Right lobe of liver (tissue), 6 donors: Measurements from ENCODE around the gene KRTAP5-2. TPM values are rescaled to one million over a fixed set of nuclear protein-coding genes. Genes with fewer than 3 reads are reported as not detected.

Experiments used
- ATAC-seq, 4 donors: fragments of 200-7000 bp; cut with Tn5 transposase; one replicate each; pipeline ENCODE4 v1.9.1; 2020; ENCODE audit warnings: mild to moderate bottlenecking in 4 of 4, moderate library complexity in 4 of 4
- DNase-seq, 3 donors: peaks; one replicate each; pipeline ENCODE4 v3.0.0-alpha.2; 2020
- H3K27ac ChIP-seq, 3 donors: fragments of 200-600 bp; one replicate each; pipeline ENCODE4 v1.8.0; 2022
- H3K27me3 ChIP-seq, 2 donors: fragments of 200-600 bp; one replicate each; pipeline ENCODE4 v1.8.0; 2022
- H3K36me3 ChIP-seq, 4 donors: fragments of 200-600 bp; sonication (generic) in 1 of 4; one replicate each; pipeline versions ENCODE4 v1.5.1 to v1.8.0; 2017 to 2022; ENCODE audit warnings: control low read depth in 1 of 4
- H3K4me1 ChIP-seq, 4 donors: fragments of 200-600 bp; sonication (generic) in 1 of 4; one replicate each; pipeline versions ENCODE4 v1.5.1 to v1.8.0; 2017 to 2022; ENCODE audit warnings: control low read depth in 1 of 4
- H3K4me3 ChIP-seq, 3 donors: fragments of 200-600 bp; one replicate each; pipeline ENCODE4 v1.8.0; 2022
- H3K9me3 ChIP-seq, 4 donors: fragments of 200-600 bp; sonication (generic) in 1 of 4; one replicate each; pipeline versions ENCODE4 v1.5.1 to v1.8.0; 2017 to 2022; ENCODE audit warnings: control low read depth in 1 of 4
- POLR2A ChIP-seq: fragments of 450-650 bp; IDR thresholded peaks from one replicate; pipeline ENCODE4 v1.6.1; 2017; ENCODE audit warnings: antibody characterized with exemption, mild to moderate bottlenecking
- WGBS: methylation state at CpG from one replicate; pipeline ENCODE4 v1.1.6; 2018; ENCODE audit warnings: low coverage, low lambda C conversion rate; ENCODE audit not compliant: insufficient coverage; ENCODE audit errors: missing lambda C conversion rate; 5-methylcytosine and 5-hydroxymethylcytosine counted together
- intact Hi-C, 2 donors: fragments of 100-400 bp; cut with DNase I; formaldehyde crosslinking; loops; one replicate each; pipeline versions ENCODE4 v1.11.2 to v1.14.1; 2022
- total RNA-seq, 6 experiments: library from RNA; depleted of rRNA in 2 of 6; stranded (reverse); fragments of >200 nt in 2 of 6; fragmentation: NEBNext Ultra II Directional in 3 of 6; extraction: Animal tissue kit (Norgen Biotek cat#: 25700) in 3 of 6; gene quantifications; one replicate each; pipeline versions ENCODE4 v1.1.0 to v1.2.4, GENCODE V29; 2016 to 2023
- TF ChIP-seq, protein P1 (sequence below), 4 donors: fragments of 200-600 bp in 3 of 4; fragments of 450-650 bp in 1 of 4; IDR thresholded peaks; one replicate each; pipeline versions ENCODE4 v1.5.1 to v1.8.0; 2016 to 2022; ENCODE audit warnings: antibody characterized with exemption in 4 of 4, mild to moderate bottlenecking in 2 of 4
- donor health status: DM: no; HTN: yes; CAD: no.
- donor health status: DM: no; HTN: no; CAD: no.
- donor health status: DM: no; HTN: no; CAD: no.
- donor health status: DM: no; HTN: yes; CAD: no.
- donor health status: DM: no; HTN: yes; CAD: no.

Gene KRTAP5-2
- total RNA-seq, 6 experiments from 2014 or later = not detected

DNA sequence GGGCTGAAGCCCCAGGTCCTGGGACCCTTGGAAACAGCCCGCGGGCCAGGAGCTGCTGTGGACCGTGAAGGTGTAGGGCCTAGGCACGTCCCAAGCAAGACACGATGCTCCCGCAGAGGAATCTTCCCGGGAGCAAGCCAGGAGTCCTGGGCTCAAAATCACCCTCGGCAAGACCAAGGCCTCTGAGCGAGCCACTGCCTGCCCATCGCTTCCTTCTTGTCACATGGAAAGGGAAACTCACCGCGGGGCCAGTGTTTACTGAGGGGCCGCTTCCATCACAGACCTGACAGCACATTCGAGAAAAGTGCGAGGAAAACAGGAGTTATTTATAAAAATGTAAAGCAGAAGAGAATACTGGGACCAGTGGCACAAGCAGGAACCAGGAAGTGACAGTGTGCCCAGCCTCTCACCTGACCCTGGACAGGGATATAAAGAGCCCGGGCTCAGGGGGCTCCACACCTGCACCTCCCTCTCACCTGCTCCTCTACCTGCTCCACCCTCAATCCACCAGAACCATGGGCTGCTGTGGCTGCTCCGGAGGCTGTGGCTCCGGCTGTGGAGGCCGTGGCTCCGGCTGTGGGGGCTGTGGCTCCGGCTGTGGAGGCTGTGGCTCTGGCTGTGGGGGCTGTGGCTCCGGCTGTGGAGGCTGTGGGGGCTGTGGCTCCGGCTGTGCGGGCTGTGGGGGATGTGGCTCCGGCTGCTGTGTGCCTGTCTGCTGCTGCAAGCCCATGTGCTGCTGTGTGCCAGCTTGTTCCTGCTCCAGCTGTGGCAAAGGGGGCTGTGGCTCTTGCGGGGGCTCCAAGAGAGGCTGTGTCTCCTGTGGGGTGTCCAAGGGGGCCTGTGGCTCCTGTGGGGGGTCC is 31.5 kb upstream of the KRTAP5-2 start, which contains the start of gene KRTAP5-5:
Gene KRTAP5-5 (plus strand): TSS at position 450 of the 860 bp plus-strand sequence. CDS start 66 bp downstream, at position 516.
- DNase-seq (no peak), ATAC-seq (no peak)
- TF ChIP-seq POLR2A = no peak
- TF ChIP-seq, protein P1, sequence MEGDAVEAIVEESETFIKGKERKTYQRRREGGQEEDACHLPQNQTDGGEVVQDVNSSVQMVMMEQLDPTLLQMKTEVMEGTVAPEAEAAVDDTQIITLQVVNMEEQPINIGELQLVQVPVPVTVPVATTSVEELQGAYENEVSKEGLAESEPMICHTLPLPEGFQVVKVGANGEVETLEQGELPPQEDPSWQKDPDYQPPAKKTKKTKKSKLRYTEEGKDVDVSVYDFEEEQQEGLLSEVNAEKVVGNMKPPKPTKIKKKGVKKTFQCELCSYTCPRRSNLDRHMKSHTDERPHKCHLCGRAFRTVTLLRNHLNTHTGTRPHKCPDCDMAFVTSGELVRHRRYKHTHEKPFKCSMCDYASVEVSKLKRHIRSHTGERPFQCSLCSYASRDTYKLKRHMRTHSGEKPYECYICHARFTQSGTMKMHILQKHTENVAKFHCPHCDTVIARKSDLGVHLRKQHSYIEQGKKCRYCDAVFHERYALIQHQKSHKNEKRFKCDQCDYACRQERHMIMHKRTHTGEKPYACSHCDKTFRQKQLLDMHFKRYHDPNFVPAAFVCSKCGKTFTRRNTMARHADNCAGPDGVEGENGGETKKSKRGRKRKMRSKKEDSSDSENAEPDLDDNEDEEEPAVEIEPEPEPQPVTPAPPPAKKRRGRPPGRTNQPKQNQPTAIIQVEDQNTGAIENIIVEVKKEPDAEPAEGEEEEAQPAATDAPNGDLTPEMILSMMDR (IDR thresholded peaks at IDR 0.05) = no peak
- Histone ChIP-seq H3K4me1 (no peaks in the 10 kb centered on the region), H3K4me3 (no peak within 1 kb of the TSS), H3K27me3 (no peaks in the 10 kb centered on the region), H3K9me3 (no peaks in the 10 kb centered on the region), H3K27ac (no peak within 1 kb of the TSS), H3K36me3 (no peaks in the 10 kb centered on the region)
- WGBS = 52% methylated on average over 10 of the region's 26 CpGs
- intact Hi-C loops = loop anchor here in 1 of 2 donors (10.0 kb wide), 1 partner anchor 85 kb away; no protein-coding TSS in a partner anchor

DNA sequence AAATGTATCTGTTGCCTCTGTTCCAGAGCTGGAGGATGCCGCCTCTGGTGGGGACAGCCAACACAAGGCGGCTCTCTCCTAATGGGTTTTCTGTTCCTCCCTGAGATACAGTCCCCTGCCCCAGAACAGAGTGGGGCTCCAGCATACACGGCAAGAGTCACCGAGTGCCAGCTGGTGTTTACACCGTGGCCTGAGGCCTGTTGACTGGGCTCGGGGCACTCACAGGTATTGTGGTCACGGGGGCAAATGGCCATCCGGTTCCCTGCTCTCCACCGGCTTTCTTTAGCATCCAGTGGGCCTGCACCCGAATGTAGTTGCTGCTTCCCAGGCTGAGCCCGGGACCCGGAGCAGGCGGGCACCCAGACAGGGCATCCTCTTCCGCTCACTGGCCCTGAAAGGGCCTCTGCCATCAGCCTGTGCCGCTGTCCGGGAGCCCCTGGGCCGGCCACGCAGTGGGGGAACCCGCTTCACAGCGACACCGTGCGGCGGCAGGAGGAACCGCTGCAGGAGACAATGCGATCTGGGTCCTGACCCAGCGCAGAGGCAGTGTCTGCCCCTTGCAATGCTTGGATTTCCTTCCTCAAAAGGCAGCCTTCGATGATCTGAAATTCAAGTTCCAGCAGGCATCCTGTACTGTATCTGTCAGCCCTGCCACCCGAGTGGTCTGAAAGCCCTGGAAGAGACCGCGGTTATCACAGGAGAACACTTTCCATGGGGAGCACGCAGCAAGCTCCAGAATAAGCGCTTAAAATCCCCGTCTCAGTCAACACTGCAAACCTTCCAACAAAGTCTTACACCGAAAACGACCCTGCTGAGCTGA is 30.6 kb upstream of the KRTAP5-2 start:
- Histone ChIP-seq H3K27me3 (no peaks in the 10 kb centered on the region), H3K4me3 (no peak overlapping the region), H3K27ac (no peak overlapping the region), H3K36me3 (no peaks in the 10 kb centered on the region), H3K9me3 (no peaks in the 10 kb centered on the region), H3K4me1 (no peaks in the 10 kb centered on the region)
- intact Hi-C loops = no loop called here
- ATAC-seq (peak; percentile 90 to 97 (median 92)), DNase-seq (peak in 1 of 3 donors; percentile 67)
- 13% methylated on average over 11 of the region's 35 CpGs for WGBS
- TF ChIP-seq POLR2A = no peak
- TF ChIP-seq, protein P1 (IDR thresholded peaks at IDR 0.05) = peak; percentile 77 to 94 (median 90)

DNA sequence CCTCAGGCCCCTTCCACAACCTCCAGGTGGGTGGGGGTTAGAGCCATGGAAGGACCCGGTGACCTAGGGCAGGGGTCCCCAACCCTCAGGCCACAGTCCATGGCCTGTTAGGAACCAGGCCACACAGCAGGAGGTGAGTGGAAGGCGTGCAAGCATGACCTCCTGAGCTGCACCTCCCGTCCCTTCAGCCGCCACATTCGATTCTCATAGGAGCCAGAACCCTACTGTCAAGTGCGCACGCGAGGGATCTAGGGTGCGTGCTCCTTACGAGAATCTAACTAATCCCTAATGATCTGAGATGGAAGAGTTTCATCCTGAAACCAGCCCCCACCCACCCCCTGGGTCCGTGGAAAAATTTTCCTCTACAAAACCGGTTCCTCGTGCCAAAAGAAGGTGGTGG is 27.4 kb upstream of the KRTAP5-2 start:
- H3K27me3 ChIP-seq = no peaks in the 10 kb centered on the region
- TF ChIP-seq, protein P1 (IDR thresholded peaks at IDR 0.05) = no peak
- no peak for TF ChIP-seq POLR2A
- no peaks in the 10 kb centered on the region for H3K9me3 ChIP-seq
- intact Hi-C loops = no loop called here
- H3K36me3 ChIP-seq = no peaks in the 10 kb centered on the region
- H3K27ac ChIP-seq = no peak overlapping the region
- WGBS = no CpG with 5 or more reads among the region's 13 CpGs
- H3K4me3 ChIP-seq = no peak overlapping the region
- ATAC-seq (no peak), DNase-seq (no peak)
- H3K4me1 ChIP-seq = no peaks in the 10 kb centered on the region

DNA sequence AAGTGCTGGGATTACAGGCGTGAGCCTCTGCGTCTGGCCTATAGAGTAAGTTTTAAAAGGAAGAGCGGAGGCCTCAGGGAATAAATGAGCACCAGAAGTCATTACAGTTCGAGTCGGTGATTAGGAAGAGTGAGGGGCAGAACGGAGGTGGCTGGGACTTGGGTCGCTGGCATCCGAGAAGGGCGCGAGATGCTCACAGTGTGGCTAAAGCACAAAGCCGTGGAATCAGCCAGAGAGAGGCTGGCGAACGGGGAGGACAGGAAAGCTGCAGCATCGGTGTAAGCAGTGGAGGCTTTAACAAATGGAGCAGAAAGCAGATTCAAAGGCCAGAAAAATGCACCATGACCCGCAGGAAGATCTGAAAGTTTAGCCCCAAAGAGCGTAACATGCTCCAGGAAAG is 26.5 kb upstream of the KRTAP5-2 start:
- ATAC-seq (no peak), DNase-seq (no peak)
- Histone ChIP-seq H3K27me3 (no peaks in the 10 kb centered on the region), H3K27ac (no peak overlapping the region), H3K4me1 (no peaks in the 10 kb centered on the region), H3K36me3 (no peaks in the 10 kb centered on the region), H3K4me3 (no peak overlapping the region), H3K9me3 (no peaks in the 10 kb centered on the region)
- intact Hi-C loops = no loop called here
- 77% methylated on average over 15 of the region's 16 CpGs for WGBS
- TF ChIP-seq, protein P1 (IDR thresholded peaks at IDR 0.05) = no peak
- no peak for TF ChIP-seq POLR2A
